Natural killer cell (primary cell): Measurements from ENCODE around the gene GLIS2. TPM values are rescaled to one million over a fixed set of nuclear protein-coding genes. Genes with fewer than 3 reads are reported as not detected.

Experiments used
- ATAC-seq, 3 donors: fragments of 150-1000 bp in 2 of 3; fragments of 200-7000 bp in 1 of 3; cut with Tn5 transposase; 1 replicate in 1 of 3; 2 replicates in 2 of 3; pipeline ENCODE4 v1.10.0; 2021; ENCODE audit warnings: mild to moderate bottlenecking in 2 of 3, moderate library complexity in 2 of 3
- DNase-seq, 2 donors: peaks; one replicate each; pipeline versions ENCODE4 v3.0.0 to v3.0.0-alpha.2; 2013 to 2021; ENCODE audit warnings: mixed read lengths in 1 of 2
- H3K27ac ChIP-seq: one replicate; pipeline ENCODE4 v1.5.1; 2013; ENCODE audit warnings: mild to moderate bottlenecking, low read length
- H3K27me3 ChIP-seq: one replicate; pipeline ENCODE4 v1.6.1; 2013; ENCODE audit warnings: low read length; ENCODE audit not compliant: control insufficient read depth, insufficient read depth
- H3K36me3 ChIP-seq: one replicate; pipeline ENCODE4 v1.6.1; 2013; ENCODE audit warnings: low read length; ENCODE audit not compliant: control insufficient read depth, insufficient read depth
- H3K4me1 ChIP-seq: one replicate; pipeline ENCODE4 v1.6.1; 2013; ENCODE audit warnings: low read length; ENCODE audit not compliant: control insufficient read depth, insufficient read depth
- H3K4me3 ChIP-seq: one replicate; pipeline ENCODE4 v1.5.1; 2013; ENCODE audit warnings: low read length
- H3K9me3 ChIP-seq: one replicate; pipeline ENCODE4 v1.6.1; 2013; ENCODE audit warnings: low read length; ENCODE audit not compliant: control insufficient read depth, insufficient read depth
- H3K27ac Mint-ChIP-seq, 2 donors: one replicate each; pipeline ENCODE4 v1.8.0; 2022; ENCODE audit warnings: mild to moderate bottlenecking in 2 of 2, mixed read lengths in 2 of 2, moderate library complexity in 1 of 2
- H3K27me3 Mint-ChIP-seq, 2 donors: one replicate each; pipeline ENCODE4 v1.8.0; 2022; ENCODE audit warnings: low read depth in 2 of 2, mixed read lengths in 2 of 2
- H3K36me3 Mint-ChIP-seq: one replicate; pipeline ENCODE4 v1.8.0; 2022; ENCODE audit warnings: mixed read lengths
- H3K4me1 Mint-ChIP-seq, 2 donors: one replicate each; pipeline ENCODE4 v1.8.0; 2022; ENCODE audit warnings: mixed read lengths in 2 of 2
- H3K4me3 Mint-ChIP-seq: one replicate; pipeline ENCODE4 v1.8.0; 2022; ENCODE audit warnings: mild to moderate bottlenecking, moderate library complexity, mixed read lengths
- H3K9me3 Mint-ChIP-seq, 2 donors: one replicate each; pipeline ENCODE4 v1.8.0; 2022; ENCODE audit warnings: mixed read lengths in 2 of 2
- CTCF ChIP-seq: fragments of 200-600 bp; IDR thresholded peaks from one replicate; pipeline ENCODE4 v1.8.0; 2022; ENCODE audit warnings: antibody characterized with exemption
- WGBS: methylation state at CpG from one replicate; pipeline ENCODE4 v1.1.7; 2013; ENCODE audit warnings: missing lambda C conversion rate; ENCODE audit not compliant: insufficient coverage; 5-methylcytosine and 5-hydroxymethylcytosine counted together
- intact Hi-C: fragments of 100-400 bp; cut with micrococcal nuclease; formaldehyde crosslinking; loops from one replicate; pipeline ENCODE4 v1.14.2; 2022
- total RNA-seq, 4 donors: library from RNA; stranded (reverse); fragments of 120-200 nt in 1 of 4; gene quantifications; one replicate each; pipeline versions ENCODE4 v1.2.3 to v1.2.4, GENCODE V29; 2013 to 2022

The GLIS2 gene
- total RNA-seq, 3 donors from 2014 or later (not counting 1 experiment from before 2014, with no cell fraction given): 0.05 to 0.35 TPM; not detected in 1

DNA sequence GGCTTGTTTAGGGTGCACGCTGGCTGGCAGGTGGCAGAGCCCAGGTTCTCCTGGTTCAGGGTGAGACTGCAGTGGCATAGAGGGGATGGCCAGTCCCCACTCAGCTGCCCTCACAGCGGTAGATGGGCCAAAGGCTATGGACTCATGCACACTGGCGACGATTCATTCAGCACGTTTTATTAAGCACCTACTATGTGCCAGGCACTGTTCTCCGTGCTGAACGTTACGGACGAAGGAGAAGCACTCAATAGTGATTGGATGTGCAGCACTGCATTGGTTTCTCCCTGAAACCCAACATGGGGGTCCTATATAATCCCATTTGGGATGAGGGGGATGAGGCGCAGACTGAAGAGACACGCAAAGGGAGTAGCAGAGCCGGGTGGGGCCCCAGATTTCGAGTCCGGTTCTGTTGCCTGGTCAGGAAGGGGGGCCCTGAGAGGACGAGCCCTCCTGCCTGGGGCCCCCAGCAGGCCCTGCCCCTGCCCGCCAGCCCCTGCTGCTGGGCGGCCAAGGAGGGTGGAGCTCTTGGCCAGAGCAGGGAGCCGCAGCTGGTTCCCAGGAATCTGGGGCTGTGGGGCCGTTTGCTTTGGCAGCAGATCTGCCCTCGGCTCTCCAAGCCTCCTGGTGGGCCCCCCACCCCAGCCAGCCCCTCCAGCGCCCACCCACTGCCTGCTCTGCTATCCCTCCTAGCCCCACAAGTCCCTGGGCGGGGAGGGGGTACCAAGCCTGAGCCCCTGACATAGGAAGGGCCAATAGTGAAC lies 8.8 kb downstream of the GLIS2 start:
- no peak overlapping the region for H3K4me3 Mint-ChIP-seq
- H3K27me3 Mint-ChIP-seq: peaks cover 0 to 4% of the 10 kb centered on the region in 2 donors
- H3K27ac Mint-ChIP-seq: no peak overlapping the region
- Histone ChIP-seq H3K9me3 (no peaks in the 10 kb centered on the region), H3K36me3 (no peaks in the 10 kb centered on the region), H3K4me1 (peaks cover 20% of the 10 kb centered on the region), H3K27me3 (peaks cover 9% of the 10 kb centered on the region), H3K27ac (no peak overlapping the region), H3K4me3 (no peak overlapping the region)
- intact Hi-C loops: no loop called here
- H3K4me1 Mint-ChIP-seq: peaks cover 0 to 5% of the 10 kb centered on the region in 2 donors
- ATAC-seq (no peak), DNase-seq (no peak)
- no peaks in the 10 kb centered on the region for H3K9me3 Mint-ChIP-seq
- TF ChIP-seq CTCF: no peak
- no peaks in the 10 kb centered on the region for H3K36me3 Mint-ChIP-seq
- WGBS: 92% methylated on average over 22 of the region's 22 CpGs

DNA sequence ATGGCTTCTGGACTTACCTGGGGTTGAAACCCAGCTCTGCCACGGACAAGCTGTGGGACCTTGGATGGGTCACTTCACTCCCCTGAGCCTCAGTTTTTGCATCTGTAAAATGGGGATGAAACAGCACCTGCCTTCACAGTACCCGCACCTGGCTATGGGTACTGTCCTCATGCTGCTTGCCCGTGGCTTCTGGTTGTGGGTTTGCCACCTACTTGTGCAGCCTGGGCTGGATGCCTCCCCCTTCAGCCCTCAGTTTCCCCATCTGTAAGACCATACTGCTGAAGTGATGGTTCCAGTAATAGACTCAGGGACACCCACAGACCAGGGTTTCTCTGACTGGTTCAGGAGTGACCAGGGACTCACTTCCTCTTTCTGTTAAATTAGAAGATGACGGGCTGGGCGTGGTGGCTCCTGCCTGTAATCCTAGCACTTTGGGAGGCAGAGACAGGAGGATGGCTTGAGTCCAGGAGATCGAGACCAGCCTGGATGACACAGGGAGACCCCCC lies 9.4 kb downstream of the GLIS2 start:
- H3K27me3 ChIP-seq: peaks cover 9% of the 10 kb centered on the region
- Mint-ChIP-seq H3K9me3 (no peaks in the 10 kb centered on the region), H3K4me3 (no peak overlapping the region), H3K36me3 (no peaks in the 10 kb centered on the region), H3K4me1 (peaks cover 0 to 5% of the 10 kb centered on the region in 2 donors), H3K27ac (no peak overlapping the region), H3K27me3 (peaks cover 0 to 4% of the 10 kb centered on the region in 2 donors)
- H3K4me3 ChIP-seq: no peak overlapping the region
- DNase-seq (no peak), ATAC-seq (no peak)
- H3K36me3 ChIP-seq: no peaks in the 10 kb centered on the region
- no peak for TF ChIP-seq CTCF
- intact Hi-C loops: no loop called here
- no peak overlapping the region for H3K27ac ChIP-seq
- no peaks in the 10 kb centered on the region for H3K9me3 ChIP-seq
- H3K4me1 ChIP-seq: peaks cover 18% of the 10 kb centered on the region
- 66% methylated on average over 6 of the region's 6 CpGs for WGBS

DNA sequence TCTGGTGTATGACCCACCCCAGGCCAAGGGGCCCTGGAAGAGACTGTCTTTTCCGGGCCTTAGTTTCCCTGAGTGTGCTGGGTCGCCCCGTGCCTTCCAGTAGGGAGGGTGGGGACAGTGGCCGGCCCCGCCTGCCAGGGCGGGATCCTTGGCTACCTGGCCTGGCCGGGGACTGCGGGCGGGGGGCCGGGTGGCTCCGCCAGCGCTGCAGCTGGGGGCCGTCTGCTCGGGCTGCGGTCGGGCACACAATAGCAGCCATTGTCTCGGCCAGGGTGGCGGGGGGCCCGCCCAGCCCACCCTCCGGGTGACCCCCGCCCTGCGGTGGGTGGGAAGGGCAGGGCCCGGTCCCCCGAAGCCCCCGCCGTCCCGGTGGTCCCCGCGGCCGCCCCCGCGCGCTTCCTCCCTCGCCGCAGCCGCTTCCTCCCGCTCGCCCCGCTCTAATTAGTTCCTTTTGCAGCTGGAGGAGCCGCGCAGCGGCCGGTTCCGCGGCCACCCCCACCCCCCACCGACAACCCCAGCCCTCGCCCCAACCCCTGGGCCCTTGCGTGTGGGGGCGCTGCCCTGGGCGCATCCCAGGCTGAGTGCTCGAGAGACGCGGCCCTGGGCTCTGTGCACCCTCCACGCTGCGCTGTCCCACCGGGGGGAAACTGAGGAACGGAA lies 11.6 kb downstream of the GLIS2 start:
- no peaks in the 10 kb centered on the region for H3K36me3 ChIP-seq
- TF ChIP-seq CTCF: no peak
- ATAC-seq: peak; percentile 16 to 28 (median 23)
- H3K27ac ChIP-seq: no peak overlapping the region
- H3K27me3 ChIP-seq: peaks cover 9% of the 10 kb centered on the region
- Mint-ChIP-seq H3K4me1 (peaks cover 0 to 5% of the 10 kb centered on the region in 2 donors), H3K4me3 (peak overlapping the region; percentile 64), H3K36me3 (no peaks in the 10 kb centered on the region), H3K9me3 (no peaks in the 10 kb centered on the region), H3K27me3 (peaks cover 0 to 4% of the 10 kb centered on the region in 2 donors), H3K27ac (no peak overlapping the region)
- H3K9me3 ChIP-seq: no peaks in the 10 kb centered on the region
- peak overlapping the region; percentile 24 for H3K4me3 ChIP-seq
- intact Hi-C loops: loop anchor here (2.0 kb wide), 1 partner anchor 19 kb away; no protein-coding TSS in a partner anchor
- 2% methylated on average over 57 of the region's 57 CpGs for WGBS
- peak in 1 of 2 donors; percentile 32 for DNase-seq
- H3K4me1 ChIP-seq: peaks cover 18% of the 10 kb centered on the region
